ACHN (cell line): ENCODE data around the gene MTOR.

Experiments used
- DNase-seq: peaks from one replicate; pipeline ENCODE4 v3.0.0-alpha.2; 2015
- in situ Hi-C: cut with HindIII; loops from 2 replicates; pipeline ENCODE4 v1.10.0; 2017; ENCODE audit warnings: low sequenced_read_pairs, low pct_ligation_motif_present, low pct_unique_long_range_greater_than_20kb

MTOR gene

GRCh38 chr1:11061652-11062365 lies 200.5 kb downstream of the MTOR start:
- in situ Hi-C loops = no loop called here
- no peak for DNase-seq

GRCh38 chr1:11059968-11060830 lies 202.2 kb downstream of the MTOR start, which contains the start of gene SRM:
TSS of gene SRM (minus strand) at chr1:11060018. CDS start at chr1:11059943, 75 bp downstream.
- in situ Hi-C loops = no loop called here
- peak; percentile 89 for DNase-seq

GRCh38 chr1:11059155-11059967 lies 203.0 kb downstream of the MTOR start:
- in situ Hi-C loops = no loop called here
- DNase-seq = peak; percentile 4

GRCh38 chr1:11058595-11059154 lies 203.7 kb downstream of the MTOR start:
- in situ Hi-C loops = no loop called here
- no peak for DNase-seq

- DNase-seq = no peak
- in situ Hi-C loops = no loop called here
These were observed 204.3 kb downstream of the MTOR start for GRCh38 chr1:11058026-11058425.

GRCh38 chr1:11057477-11057876 lies 204.9 kb downstream of the MTOR start:
- DNase-seq = no peak
- in situ Hi-C loops = no loop called here
